Measurements from ENCODE around the gene CAPN15. TPM values are rescaled to one million over a fixed set of nuclear protein-coding genes. Genes with fewer than 3 reads are reported as not detected.

Gene CAPN15
- total and polyA plus RNA-seq, 8 donors, result 16.7 to 57.2 (median 27.1) TPM

- TF ChIP-seq CTCF (IDR thresholded peaks at IDR 0.05), result no peak
- Histone ChIP-seq H3K27me3 (no peaks in the 10 kb centered on the region), H3K9me3 (peaks cover 0 to 6% of the 10 kb centered on the region in 2 donors), H3K36me3 (peaks cover 0 to 18% of the 10 kb centered on the region in 2 donors), H3K4me1 (no peaks in the 10 kb centered on the region), H3K27ac (no peak overlapping the region), H3K4me3 (no peak overlapping the region)
- intact Hi-C loops (cut with DNase I), result no loop called here
- DNase-seq, result no peak
- no peak for ATAC-seq
These were observed 76.4 kb downstream of the CAPN15 start for GRCh38 chr16:603933-604332.

Small RNA genes within 50 kb of the gene (microRNA-seq; reads per million reads assigned to microRNA genes)
- 4.8 to 5.7 reads per million in 2 donors for gene MIR3176
- 0.14 to 0.17 reads per million in 2 donors for gene MIR5587

Other genes with a start within 250 kb of the CAPN15 start
- gene ARHGDIG, start 247.1 kb upstream of the CAPN15 start, total RNA-seq, result 1 to 10 TPM; 1.0 to 1.1 TPM
- gene ARHGDIG, start 247.1 kb upstream of the CAPN15 start, polyA plus RNA-seq (ENCODE audit: insufficient read length in 6 of 6), result 1 to 10 TPM in 2 of 6 donors, under 1 TPM in 3, not detected in 1; 0.52 to 2.6 (median 0.97) TPM
- gene PDIA2, start 244.5 kb upstream of the CAPN15 start, total RNA-seq, result under 1 TPM; 0.32 to 0.60 TPM
- gene PDIA2, start 244.5 kb upstream of the CAPN15 start, polyA plus RNA-seq (ENCODE audit: insufficient read length in 6 of 6), result 1 to 10 TPM in 1 of 6 donors, under 1 TPM in 5; 0.29 to 1.2 (median 0.67) TPM
- 10 to 100 TPM; 21.7 to 22.7 TPM for gene AXIN1, start 175.0 kb upstream of the CAPN15 start, total RNA-seq
- 10 to 100 TPM; 14.0 to 23.4 (median 17.5) TPM for gene AXIN1, start 175.0 kb upstream of the CAPN15 start, polyA plus RNA-seq (ENCODE audit: insufficient read length in 6 of 6)
- 10 to 100 TPM; 45.4 to 48.1 TPM for gene MRPL28, start 157.2 kb upstream of the CAPN15 start, total RNA-seq
- gene MRPL28, start 157.2 kb upstream of the CAPN15 start, polyA plus RNA-seq (ENCODE audit: insufficient read length in 6 of 6), result 10 to 100 TPM; 39.6 to 59.4 (median 48.5) TPM
- 10 to 100 TPM; 76.3 to 88.4 TPM for gene PGAP6, start 145.7 kb upstream of the CAPN15 start, total RNA-seq
- gene PGAP6, start 145.7 kb upstream of the CAPN15 start, polyA plus RNA-seq (ENCODE audit: insufficient read length in 6 of 6), result 10 to 100 TPM; 37.3 to 52.8 (median 41.8) TPM
- gene NME4, start 130.5 kb upstream of the CAPN15 start, total RNA-seq, result 10 to 100 TPM; 72.3 to 78.1 TPM
- 100 to 1,000 TPM; 149 to 199 (median 168) TPM for gene NME4, start 130.5 kb upstream of the CAPN15 start, polyA plus RNA-seq (ENCODE audit: insufficient read length in 6 of 6)
- 10 to 100 TPM; 14.4 to 17.1 TPM for gene DECR2, start 125.8 kb upstream of the CAPN15 start, total RNA-seq
- gene DECR2, start 125.8 kb upstream of the CAPN15 start, polyA plus RNA-seq (ENCODE audit: insufficient read length in 6 of 6), result 10 to 100 TPM; 10.3 to 25.1 (median 16.7) TPM
- gene RAB11FIP3, start 102.1 kb upstream of the CAPN15 start, total RNA-seq, result 10 to 100 TPM; 28.1 to 38.0 TPM
- gene RAB11FIP3, start 102.1 kb upstream of the CAPN15 start, polyA plus RNA-seq (ENCODE audit: insufficient read length in 6 of 6), result 10 to 100 TPM; 48.8 to 64.0 (median 56.7) TPM
- gene PRR35, start 32.7 kb downstream of the CAPN15 start, total RNA-seq, result not detected
- gene PRR35, start 32.7 kb downstream of the CAPN15 start, polyA plus RNA-seq (ENCODE audit: insufficient read length in 6 of 6), result under 1 TPM in 1 of 6 donors, not detected in 5; 0.06 TPM
- gene NHLRC4, start 39.3 kb downstream of the CAPN15 start, total RNA-seq, result 1 to 10 TPM in 1 of 2 donors, under 1 TPM in 1; 0.99 to 2.0 TPM
- gene NHLRC4, start 39.3 kb downstream of the CAPN15 start, polyA plus RNA-seq (ENCODE audit: insufficient read length in 6 of 6), result 1 to 10 TPM; 2.2 to 3.4 (median 3.1) TPM
- gene PIGQ, start 42.3 kb downstream of the CAPN15 start, total RNA-seq, result 10 to 100 TPM; 51.0 to 68.5 TPM
- gene PIGQ, start 42.3 kb downstream of the CAPN15 start, polyA plus RNA-seq (ENCODE audit: insufficient read length in 6 of 6), result 10 to 100 TPM; 32.9 to 46.2 (median 36.8) TPM
- gene RAB40C, start 62.4 kb downstream of the CAPN15 start, total RNA-seq, result 10 to 100 TPM; 32.1 to 32.9 TPM
- 10 to 100 TPM; 17.6 to 31.1 (median 22.4) TPM for gene RAB40C, start 62.4 kb downstream of the CAPN15 start, polyA plus RNA-seq (ENCODE audit: insufficient read length in 6 of 6)
- 1 to 10 TPM in 1 of 2 donors, under 1 TPM in 1; 0.58 to 1.4 TPM for gene WFIKKN1, start 103.3 kb downstream of the CAPN15 start, total RNA-seq
- gene WFIKKN1, start 103.3 kb downstream of the CAPN15 start, polyA plus RNA-seq (ENCODE audit: insufficient read length in 6 of 6), result under 1 TPM; 0.11 to 0.85 (median 0.41) TPM
- gene METTL26, start 108.6 kb downstream of the CAPN15 start, total RNA-seq, result 10 to 100 TPM; 69.3 to 70.4 TPM
- gene METTL26, start 108.6 kb downstream of the CAPN15 start, polyA plus RNA-seq (ENCODE audit: insufficient read length in 6 of 6), result 10 to 100 TPM; 37.2 to 59.4 (median 49.5) TPM
- gene MCRIP2, start 114.1 kb downstream of the CAPN15 start, total RNA-seq, result 10 to 100 TPM; 41.5 to 42.5 TPM
- gene MCRIP2, start 114.1 kb downstream of the CAPN15 start, polyA plus RNA-seq (ENCODE audit: insufficient read length in 6 of 6), result 10 to 100 TPM in 3 of 6 donors, 1 to 10 TPM in 3; 6.8 to 14.5 (median 9.8) TPM
- 10 to 100 TPM; 27.3 to 41.3 TPM for gene WDR90, start 121.7 kb downstream of the CAPN15 start, total RNA-seq
- gene WDR90, start 121.7 kb downstream of the CAPN15 start, polyA plus RNA-seq (ENCODE audit: insufficient read length in 6 of 6), result 10 to 100 TPM; 39.1 to 63.0 (median 44.4) TPM
- gene RHOT2, start 140.4 kb downstream of the CAPN15 start, total RNA-seq, result 10 to 100 TPM; 75.9 to 87.2 TPM
- gene RHOT2, start 140.4 kb downstream of the CAPN15 start, polyA plus RNA-seq (ENCODE audit: insufficient read length in 6 of 6), result 100 to 1,000 TPM in 1 of 6 donors, 10 to 100 TPM in 5; 59.8 to 104 (median 69.0) TPM
- 1 to 10 TPM; 2.3 to 4.3 TPM for gene RHBDL1, start 148.0 kb downstream of the CAPN15 start, total RNA-seq
- 1 to 10 TPM in 1 of 6 donors, under 1 TPM in 5; 0.45 to 1.9 (median 0.74) TPM for gene RHBDL1, start 148.0 kb downstream of the CAPN15 start, polyA plus RNA-seq (ENCODE audit: insufficient read length in 6 of 6)
- gene STUB1, start 152.7 kb downstream of the CAPN15 start, total RNA-seq, result 100 to 1,000 TPM in 1 of 2 donors, 10 to 100 TPM in 1; 93.9 to 103 TPM
- 100 to 1,000 TPM in 4 of 6 donors, 10 to 100 TPM in 2; 92.9 to 143 (median 119) TPM for gene STUB1, start 152.7 kb downstream of the CAPN15 start, polyA plus RNA-seq (ENCODE audit: insufficient read length in 6 of 6)
- 10 to 100 TPM; 68.9 to 72.6 TPM for gene JMJD8, start 156.6 kb downstream of the CAPN15 start, total RNA-seq
- 10 to 100 TPM; 41.7 to 53.0 (median 43.7) TPM for gene JMJD8, start 156.6 kb downstream of the CAPN15 start, polyA plus RNA-seq (ENCODE audit: insufficient read length in 6 of 6)
- 10 to 100 TPM; 11.7 to 14.2 TPM for gene WDR24, start 162.7 kb downstream of the CAPN15 start, total RNA-seq
- 10 to 100 TPM in 5 of 6 donors, 1 to 10 TPM in 1; 9.4 to 14.3 (median 11.0) TPM for gene WDR24, start 162.7 kb downstream of the CAPN15 start, polyA plus RNA-seq (ENCODE audit: insufficient read length in 6 of 6)
- gene FBXL16, start 178.1 kb downstream of the CAPN15 start, total RNA-seq, result 1 to 10 TPM in 1 of 2 donors, under 1 TPM in 1; 0.50 to 5.7 TPM
- gene FBXL16, start 178.1 kb downstream of the CAPN15 start, polyA plus RNA-seq (ENCODE audit: insufficient read length in 6 of 6), result 1 to 10 TPM in 1 of 6 donors, under 1 TPM in 5; 0.48 to 1.1 (median 0.72) TPM
- 10 to 100 TPM; 37.0 to 57.3 TPM for gene METRN, start 187.4 kb downstream of the CAPN15 start, total RNA-seq
- gene METRN, start 187.4 kb downstream of the CAPN15 start, polyA plus RNA-seq (ENCODE audit: insufficient read length in 6 of 6), result 10 to 100 TPM in 3 of 6 donors, 1 to 10 TPM in 3; 9.3 to 22.5 (median 11.1) TPM
- gene ANTKMT, start 193.4 kb downstream of the CAPN15 start, total RNA-seq, result 10 to 100 TPM; 45.8 to 52.9 TPM
- 10 to 100 TPM in 3 of 6 donors, 1 to 10 TPM in 3; 7.7 to 18.5 (median 11.1) TPM for gene ANTKMT, start 193.4 kb downstream of the CAPN15 start, polyA plus RNA-seq (ENCODE audit: insufficient read length in 6 of 6)
- 10 to 100 TPM in 1 of 2 donors, under 1 TPM in 1; 0.96 to 13.7 TPM for gene CCDC78, start 198.7 kb downstream of the CAPN15 start, total RNA-seq
- 1 to 10 TPM; 1.8 to 8.9 (median 8.6) TPM for gene CCDC78, start 198.7 kb downstream of the CAPN15 start, polyA plus RNA-seq (ENCODE audit: insufficient read length in 6 of 6)
- gene HAGHL, start 199.4 kb downstream of the CAPN15 start, total RNA-seq, result 1 to 10 TPM; 8.7 to 9.9 TPM
- gene HAGHL, start 199.4 kb downstream of the CAPN15 start, polyA plus RNA-seq (ENCODE audit: insufficient read length in 6 of 6), result 1 to 10 TPM; 2.4 to 7.7 (median 3.6) TPM
- gene CIAO3, start 213.3 kb downstream of the CAPN15 start, total RNA-seq, result 10 to 100 TPM; 26.7 to 28.2 TPM
- 10 to 100 TPM; 17.2 to 27.2 (median 20.4) TPM for gene CIAO3, start 213.3 kb downstream of the CAPN15 start, polyA plus RNA-seq (ENCODE audit: insufficient read length in 6 of 6)
- 100 to 1,000 TPM in 1 of 2 donors, 10 to 100 TPM in 1; 55.5 to 464 TPM for gene MSLN, start 233.0 kb downstream of the CAPN15 start, total RNA-seq
- 10 to 100 TPM; 14.5 to 29.0 (median 18.4) TPM for gene MSLN, start 233.0 kb downstream of the CAPN15 start, polyA plus RNA-seq (ENCODE audit: insufficient read length in 6 of 6)